Measurements from ENCODE around the gene POU6F2.

- TF ChIP-seq, protein P1, sequence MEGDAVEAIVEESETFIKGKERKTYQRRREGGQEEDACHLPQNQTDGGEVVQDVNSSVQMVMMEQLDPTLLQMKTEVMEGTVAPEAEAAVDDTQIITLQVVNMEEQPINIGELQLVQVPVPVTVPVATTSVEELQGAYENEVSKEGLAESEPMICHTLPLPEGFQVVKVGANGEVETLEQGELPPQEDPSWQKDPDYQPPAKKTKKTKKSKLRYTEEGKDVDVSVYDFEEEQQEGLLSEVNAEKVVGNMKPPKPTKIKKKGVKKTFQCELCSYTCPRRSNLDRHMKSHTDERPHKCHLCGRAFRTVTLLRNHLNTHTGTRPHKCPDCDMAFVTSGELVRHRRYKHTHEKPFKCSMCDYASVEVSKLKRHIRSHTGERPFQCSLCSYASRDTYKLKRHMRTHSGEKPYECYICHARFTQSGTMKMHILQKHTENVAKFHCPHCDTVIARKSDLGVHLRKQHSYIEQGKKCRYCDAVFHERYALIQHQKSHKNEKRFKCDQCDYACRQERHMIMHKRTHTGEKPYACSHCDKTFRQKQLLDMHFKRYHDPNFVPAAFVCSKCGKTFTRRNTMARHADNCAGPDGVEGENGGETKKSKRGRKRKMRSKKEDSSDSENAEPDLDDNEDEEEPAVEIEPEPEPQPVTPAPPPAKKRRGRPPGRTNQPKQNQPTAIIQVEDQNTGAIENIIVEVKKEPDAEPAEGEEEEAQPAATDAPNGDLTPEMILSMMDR (conservative IDR thresholded peaks at IDR 0.05; ENCODE audit: low read depth, low read length): no peak
- no peak for TF ChIP-seq EZH2 (IDR thresholded peaks at IDR 0.05; ENCODE audit: borderline replicate concordance, low read depth, low read length, poor library complexity, severe bottlenecking)
Observed at GRCh38 chr7:39168403-39169098, 190.8 kb downstream of the POU6F2 start.

Measured in A673 (cell line).